GM12878 (cell line): ENCODE measurements around the gene MTTP.

Source experiments
- CREB1 ChIP-seq: IDR thresholded peaks from 2 replicates; pipeline ENCODE4 v1.6.1; 2012; ENCODE audit warnings: low read depth, mild to moderate bottlenecking, inconsistent platforms
- ESRRA ChIP-seq: IDR thresholded peaks from 2 replicates; pipeline ENCODE4 v1.6.1; 2012; ENCODE audit warnings: mild to moderate bottlenecking, low read length, improper control_type of control experiment
- EZH2 ChIP-seq: IDR thresholded peaks from 2 replicates; pipeline ENCODE4 v1.6.1; 2012; ENCODE audit warnings: low read depth, mild to moderate bottlenecking, control low read depth, inconsistent platforms, low read length, borderline replicate concordance; ENCODE audit not compliant: control insufficient read depth
- NR2F1 ChIP-seq: fragments of 450-650 bp; conservative IDR thresholded peaks from 2 replicates; pipeline ENCODE4 v1.6.1; 2017; ENCODE audit warnings: mild to moderate bottlenecking
- SP1 ChIP-seq: IDR thresholded peaks from one replicate; pipeline ENCODE4 v1.6.1; 2011; ENCODE audit warnings: low read depth, low read length
- SUZ12 ChIP-seq: fragments of 200-600 bp; sonication (generic); IDR thresholded peaks from one replicate; pipeline ENCODE4 v1.6.1; 2018; ENCODE audit warnings: antibody characterized with exemption, mild to moderate bottlenecking; ENCODE audit not compliant: unreplicated experiment
- USF2 ChIP-seq: IDR thresholded peaks from 2 replicates; pipeline ENCODE4 v1.6.1; 2011; ENCODE audit warnings: low read depth, low read length, improper control_type of control experiment, borderline replicate concordance

- TF ChIP-seq NR2F1 (no peak), SP1 (no peak), ESRRA (no peak), EZH2 (no peak), CREB1 (no peak), USF2 (no peak), SUZ12 (no peak)
These were observed 19.4 kb downstream of the MTTP start for GRCh38 chr4:99593781-99594641.
